Adrenal gland (tissue), 12 donors: ENCODE results near the gene FSTL1. TPM values are rescaled to one million over a fixed set of nuclear protein-coding genes. Genes with fewer than 3 reads are reported as not detected.

Experiments
- DNase-seq, 7 donors: peaks; one replicate each; pipeline ENCODE4 v3.0.0-alpha.2; 2019 to 2020
- H3K27ac ChIP-seq, 5 donors: fragments of 200-600 bp; sonication (generic) in 4 of 5; 1 replicate in 3 of 5; 2 replicates in 2 of 5; pipeline versions ENCODE4 v1.5.1 to v1.8.0; 2016 to 2020; ENCODE audit warnings: mild to moderate bottlenecking in 1 of 5
- H3K27me3 ChIP-seq: fragments of 200-600 bp; 2 replicates; pipeline ENCODE4 v1.8.0; 2021
- H3K36me3 ChIP-seq, 2 donors: fragments of 200-600 bp; replicated peaks in 1 of 2; 1 replicate in 1 of 2; 2 replicates in 1 of 2; pipeline versions ENCODE4 v1.5.1 to v1.8.0; 2018 to 2022
- H3K4me1 ChIP-seq, 2 donors: fragments of 200-600 bp; replicated peaks in 1 of 2; 1 replicate in 1 of 2; 2 replicates in 1 of 2; pipeline versions ENCODE4 v1.5.1 to v1.8.0; 2018 to 2021
- H3K4me3 ChIP-seq, 4 donors: fragments of 200-600 bp; sonication (generic) in 3 of 4; one replicate each; pipeline ENCODE4 v1.5.1; 2016 to 2018
- H3K9me3 ChIP-seq, 3 donors: fragments of 200-600 bp; sonication (generic) in 1 of 3; replicated peaks in 1 of 3; 1 replicate in 2 of 3; 2 replicates in 1 of 3; pipeline versions ENCODE4 v1.5.1 to v1.8.0; 2016 to 2021
- CTCF ChIP-seq, 6 experiments: fragments of 450-650 bp in 4 of 6; fragments of 200-600 bp in 2 of 6; sonication (generic) in 1 of 6; IDR thresholded peaks; 1 replicate in 5 of 6; 2 replicates in 1 of 6; pipeline versions ENCODE4 v1.5.1 to v1.8.0; 2016 to 2021; ENCODE audit warnings: antibody characterized with exemption in 6 of 6, mild to moderate bottlenecking in 2 of 6, moderate library complexity in 1 of 6
- POLR2A ChIP-seq, 2 donors: fragments of 450-650 bp; IDR thresholded peaks; one replicate each; pipeline ENCODE4 v1.6.1; 2017; ENCODE audit warnings: antibody characterized with exemption in 2 of 2, mild to moderate bottlenecking in 2 of 2, moderate library complexity in 1 of 2
- WGBS, 4 donors: extraction: QIAGEN DNeasy Blood & Tissue Kit in 2 of 4; methylation state at CpG; one replicate each; pipeline versions ENCODE4 v1.1.5 to v1.1.7; 2013 to 2017; 5-methylcytosine and 5-hydroxymethylcytosine counted together
- intact Hi-C, 2 donors: fragments of 100-400 bp; cut with DNase I; formaldehyde crosslinking; loops; one replicate each; pipeline versions ENCODE4 v1.14.1 to v1.15.0; 2022 to 2023
- polyA plus RNA-seq, 3 donors: library from polyadenylated mRNA; stranded (reverse); fragments of 200-250 nt in 2 of 3; fragments of 350-450 nt in 1 of 3; fragmentation: Illumina TruSeq in 1 of 3; extraction: RNeasy Lipid Tissue Mini Kit (QIAGEN cat#74804) in 1 of 3; gene quantifications; one replicate each; pipeline ENCODE4 v1.2.3, GENCODE V29; 2013 to 2014
- total RNA-seq, 9 donors: library from RNA; depleted of rRNA in 4 of 9; stranded (reverse); fragments of >200 nt in 4 of 9; fragments of 120-200 nt in 1 of 9; fragmentation: NEBNext Ultra II Directional in 1 of 9; extraction: Animal tissue kit (Norgen Biotek cat#: 25700) in 1 of 9; gene quantifications; one replicate each; pipeline versions ENCODE4 v1.1.0 to v1.2.4, GENCODE V29; 2013 to 2023
- donor health status: healthy with polysubstance abuse.
- donor health status: Bipolar disorder and iron deficiency.
- donor health status: DM: yes; HTN: yes; CAD: no.
- donor health status: DM: no; HTN: no; CAD: no.
- donor health status: DM: no; HTN: no; CAD: no.
- donor health status: DM: yes; HTN: yes; CAD: no.

Gene FSTL1
- total and polyA plus RNA-seq, 12 donors, result 45.6 to 625 (median 306) TPM

DNA sequence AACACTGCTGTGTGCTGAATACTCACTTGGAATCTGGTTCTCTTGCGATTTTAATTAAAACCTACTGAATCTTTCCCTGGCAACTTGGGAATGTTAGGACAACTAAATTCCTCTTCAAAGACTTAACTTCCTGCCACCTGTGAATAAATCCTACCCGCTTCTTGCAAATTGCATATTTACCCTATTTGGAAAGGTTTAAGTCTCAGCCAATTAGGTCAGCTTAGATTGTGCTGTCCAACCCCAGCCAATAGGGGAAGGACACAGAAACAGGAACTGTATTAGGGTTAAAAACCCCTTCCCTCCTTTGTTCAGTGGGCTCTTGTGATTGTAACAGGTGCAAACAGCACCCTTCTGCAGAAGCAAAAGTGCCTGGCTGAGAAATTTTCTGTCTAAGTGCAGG is 38.6 kb upstream of the FSTL1 start:
- no peak for TF ChIP-seq POLR2A (IDR thresholded peaks at IDR 0.05)
- no peak for TF ChIP-seq CTCF (IDR thresholded peaks at IDR 0.05)

DNA sequence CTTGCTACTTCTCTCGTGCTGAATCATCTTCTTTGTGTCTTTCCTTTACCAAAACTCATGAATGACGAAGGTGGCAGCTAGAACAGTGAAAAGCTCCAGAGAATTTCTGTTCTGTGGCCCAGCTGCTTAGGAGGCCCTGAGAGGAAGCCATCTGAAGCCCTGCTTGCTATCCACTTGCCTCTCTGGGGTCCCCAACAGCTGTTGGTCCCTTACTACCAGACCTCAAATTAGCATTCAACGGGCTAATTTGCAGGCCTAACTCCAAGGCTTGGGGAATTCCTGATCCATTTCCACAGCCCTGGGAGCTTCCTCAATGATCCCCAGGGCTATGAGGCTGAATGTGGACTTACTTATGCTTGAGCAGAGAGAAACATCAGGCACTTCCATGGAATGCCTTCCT is 37.5 kb upstream of the FSTL1 start:
- no peaks in the 10 kb centered on the region for H3K36me3 ChIP-seq
- no peaks in the 10 kb centered on the region for H3K27me3 ChIP-seq
- H3K4me1 ChIP-seq, result no peaks in the 10 kb centered on the region
- intact Hi-C loops, result no loop called here
- TF ChIP-seq POLR2A (IDR thresholded peaks at IDR 0.05) (no peak), CTCF (IDR thresholded peaks at IDR 0.05) (no peak)
- 86 to 94% (median 91%) methylated on average over 3 of the region's 3 CpGs for WGBS, 4 donors
- no peak overlapping the region for H3K27ac ChIP-seq
- no peak for DNase-seq
- H3K4me3 ChIP-seq, result no peak overlapping the region
- no peaks in the 10 kb centered on the region for H3K9me3 ChIP-seq

More for the DNA sequence above, 38.6 kb upstream of the FSTL1 start:
- 93 to 99% (median 95%) methylated on average over 2 of the region's 2 CpGs for WGBS, 4 donors
- intact Hi-C loops, result no loop called here
- H3K27ac ChIP-seq, result no peak overlapping the region
- H3K4me3 ChIP-seq, result no peak overlapping the region
- no peaks in the 10 kb centered on the region for H3K27me3 ChIP-seq
- H3K4me1 ChIP-seq, result no peaks in the 10 kb centered on the region
- no peaks in the 10 kb centered on the region for H3K9me3 ChIP-seq
- DNase-seq, result no peak
- H3K36me3 ChIP-seq, result no peaks in the 10 kb centered on the region

GRCh38 chr3:120487191-120487650 is 36.4 kb upstream of the FSTL1 start:
- intact Hi-C loops, result no loop called here
- TF ChIP-seq POLR2A (IDR thresholded peaks at IDR 0.05) (no peak), CTCF (IDR thresholded peaks at IDR 0.05) (no peak)
- no peaks in the 10 kb centered on the region for H3K36me3 ChIP-seq
- no peak overlapping the region for H3K4me3 ChIP-seq
- H3K4me1 ChIP-seq, result no peaks in the 10 kb centered on the region
- no peak for DNase-seq
- no peaks in the 10 kb centered on the region for H3K27me3 ChIP-seq
- 53 to 64% (median 57%) methylated on average over 3 of the region's 3 CpGs for WGBS, 4 donors
- peak overlapping the region in 1 of 5 donors; percentile 12 for H3K27ac ChIP-seq
- no peaks in the 10 kb centered on the region for H3K9me3 ChIP-seq

GRCh38 chr3:120481081-120481480 is 30.3 kb upstream of the FSTL1 start:
- intact Hi-C loops, result no loop called here
- no peak for DNase-seq
- Histone ChIP-seq H3K36me3 (no peaks in the 10 kb centered on the region), H3K27ac (no peak overlapping the region), H3K9me3 (no peaks in the 10 kb centered on the region), H3K4me3 (no peak overlapping the region), H3K27me3 (no peaks in the 10 kb centered on the region), H3K4me1 (no peaks in the 10 kb centered on the region)
- TF ChIP-seq CTCF (IDR thresholded peaks at IDR 0.05), result no peak
- TF ChIP-seq POLR2A (IDR thresholded peaks at IDR 0.05), result no peak
- 88 to 96% (median 89%) methylated on average over 2 of the region's 2 CpGs for WGBS, 4 donors
